ENCODE data around the gene CERS6. TPM values are rescaled to one million over a fixed set of nuclear protein-coding genes. Genes with fewer than 3 reads are reported as not detected.

CERS6 gene
- total RNA-seq, 1 experiment from 2014 or later, result 8.3 TPM

GRCh38 chr2:168530982-168531622 lies 75.0 kb downstream of the CERS6 start:
- Histone ChIP-seq H3K27ac (no peak overlapping the region), H3K27me3 (ENCODE audit: insufficient read depth, low read depth) (no peaks in the 10 kb centered on the region), H3K4me3 (no peak overlapping the region), H3K4me1 (replicated peaks; ENCODE audit: insufficient read depth) (no peaks in the 10 kb centered on the region; the same call in 1 of the 2 replicates), H3K79me2 (ENCODE audit: low read depth) (no peaks in the 10 kb centered on the region), H2AFZ (no peak overlapping the region), H3K4me2 (no peak overlapping the region), H3K36me3 (ENCODE audit: low read depth) (no peaks in the 10 kb centered on the region), H4K20me1 (ENCODE audit: insufficient read depth) (no peaks in the 10 kb centered on the region; the same call in 1 of the 2 replicates), H3F3A (ENCODE audit: insufficient read depth, low read depth) (no peaks in the 10 kb centered on the region), H3K9me3 (ENCODE audit: insufficient read depth, low read depth) (no peaks in the 10 kb centered on the region), H3K9me2 (ENCODE audit: insufficient read depth) (no peaks in the 10 kb centered on the region)
- ChIA-PET POLR2A (ENCODE audit: unreplicated experiment) (no interaction called here), CTCF (no interaction called here)
- TF ChIP-seq CTCF (conservative IDR thresholded peaks at IDR 0.05), result no peak
- no peak for TF ChIP-seq EZH2 (IDR thresholded peaks at IDR 0.05; ENCODE audit: low read depth)
- no peak for DNase-seq
- BruUV-seq (replicated peaks), result no TSS peak
- intact Hi-C loops (cut with micrococcal nuclease; ENCODE audit: unreplicated experiment), result no loop called here

DNA sequence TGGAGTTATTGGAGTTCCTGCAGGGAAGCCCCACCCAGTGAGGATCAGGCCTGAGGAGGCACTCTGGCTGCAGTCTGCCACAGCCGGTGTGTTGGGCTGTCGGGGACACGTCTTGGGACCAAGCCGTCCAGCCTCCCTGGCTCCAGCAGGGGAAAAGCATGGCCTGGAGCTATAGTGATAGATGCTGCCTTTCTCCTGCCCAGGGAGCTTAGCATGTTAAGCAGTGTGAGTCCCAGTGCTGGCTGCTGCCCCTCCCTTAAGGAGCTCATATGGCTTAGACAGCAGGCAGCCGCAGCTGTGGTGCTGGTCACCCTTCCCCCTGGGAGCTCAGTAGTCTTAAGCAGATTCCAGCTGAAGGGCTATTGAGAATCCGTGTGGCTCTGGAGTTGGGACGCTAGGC lies 78.9 kb downstream of the CERS6 start:
- Histone ChIP-seq H2AFZ (no peak overlapping the region), H3K36me3 (ENCODE audit: low read depth) (no peaks in the 10 kb centered on the region), H3K27me3 (ENCODE audit: insufficient read depth, low read depth) (no peaks in the 10 kb centered on the region), H3K79me2 (ENCODE audit: low read depth) (no peaks in the 10 kb centered on the region), H4K20me1 (ENCODE audit: insufficient read depth) (no peaks in the 10 kb centered on the region; the same call in 1 of the 2 replicates), H3K27ac (no peak overlapping the region), H3K9me2 (ENCODE audit: insufficient read depth) (no peaks in the 10 kb centered on the region), H3K4me2 (no peak overlapping the region), H3K9me3 (ENCODE audit: insufficient read depth, low read depth) (no peaks in the 10 kb centered on the region), H3F3A (ENCODE audit: insufficient read depth, low read depth) (peaks cover 7% of the 10 kb centered on the region; the same call in 1 of the 2 replicates), H3K4me3 (no peak overlapping the region), H3K4me1 (replicated peaks; ENCODE audit: insufficient read depth) (no peaks in the 10 kb centered on the region)
- POLR2A ChIA-PET (ENCODE audit: unreplicated experiment), result no interaction called here
- no peak for TF ChIP-seq CTCF (conservative IDR thresholded peaks at IDR 0.05)
- no peak for TF ChIP-seq EZH2 (IDR thresholded peaks at IDR 0.05; ENCODE audit: low read depth)
- CTCF ChIA-PET, result no interaction called here
- BruUV-seq (replicated peaks), result no TSS peak
- DNase-seq, result no peak
- intact Hi-C loops (cut with micrococcal nuclease; ENCODE audit: unreplicated experiment), result no loop called here

DNA sequence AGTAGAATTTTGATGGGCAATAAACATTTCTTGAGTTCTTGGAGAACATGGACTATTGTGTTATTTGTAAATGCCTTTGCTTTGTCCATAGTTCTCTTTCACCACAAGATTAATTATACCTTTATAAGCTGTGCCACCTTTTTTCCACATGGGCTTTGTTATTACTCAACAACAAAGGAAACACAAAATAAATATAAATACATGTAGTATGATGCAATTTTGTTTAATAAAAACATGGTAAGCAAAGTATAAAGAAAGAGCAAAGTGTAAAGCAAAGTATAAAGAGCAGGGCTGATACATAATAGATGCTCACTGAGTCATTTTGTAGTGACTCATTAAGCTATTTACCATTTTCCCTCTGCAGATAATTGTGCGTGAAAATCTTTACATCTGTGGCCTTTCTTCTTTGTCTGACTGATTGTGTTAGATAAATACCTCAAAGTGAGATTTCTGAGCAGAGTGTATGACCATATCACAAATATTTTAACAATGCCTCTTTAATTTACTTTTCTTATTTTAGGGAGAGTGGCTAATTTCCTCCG lies 80.9 kb downstream of the CERS6 start:
- Histone ChIP-seq H3F3A (ENCODE audit: insufficient read depth, low read depth) (peaks cover 7% of the 10 kb centered on the region; the same call in 1 of the 2 replicates), H3K36me3 (ENCODE audit: low read depth) (no peaks in the 10 kb centered on the region), H3K79me2 (ENCODE audit: low read depth) (no peaks in the 10 kb centered on the region), H4K20me1 (ENCODE audit: insufficient read depth) (no peaks in the 10 kb centered on the region), H3K4me1 (replicated peaks; ENCODE audit: insufficient read depth) (peaks cover 8% of the 10 kb centered on the region), H3K4me2 (no peak overlapping the region), H3K9me3 (ENCODE audit: insufficient read depth, low read depth) (no peaks in the 10 kb centered on the region), H3K27me3 (ENCODE audit: insufficient read depth, low read depth) (no peaks in the 10 kb centered on the region), H3K4me3 (no peak overlapping the region), H3K9me2 (ENCODE audit: insufficient read depth) (no peaks in the 10 kb centered on the region), H2AFZ (no peak overlapping the region), H3K27ac (0 out of 2 replicates have a peak overlapping the region, but pooled peaks have one; percentile 32)
- no peak for TF ChIP-seq CTCF (conservative IDR thresholded peaks at IDR 0.05)
- TF ChIP-seq EZH2 (IDR thresholded peaks at IDR 0.05; ENCODE audit: low read depth), result no peak
- BruUV-seq (replicated peaks), result no TSS peak
- DNase-seq, result no peak
- intact Hi-C loops (cut with micrococcal nuclease; ENCODE audit: unreplicated experiment), result no loop called here
- ChIA-PET CTCF (no interaction called here), POLR2A (ENCODE audit: unreplicated experiment) (interaction anchor here (0.5 kb wide), 1 partner anchor 88 kb away, joined by 3 read pairs; no protein-coding TSS in a partner anchor)
